SU-DHL-6 (cell line): ENCODE results near the gene GJC3.

Experiments used
- H2AFZ ChIP-seq: fragments of 200-600 bp; sonication (generic); 2 replicates; pipeline ENCODE4 v1.6.1; 2014; ENCODE audit warnings: low read depth, mild to moderate bottlenecking, moderate library complexity, mixed read lengths, antibody characterized with exemption, low read length; ENCODE audit not compliant: severe bottlenecking
- H3F3A ChIP-seq: fragments of 200-600 bp; shearing (Covaris generic); 2 replicates; pipeline ENCODE4 v1.6.0; 2016; ENCODE audit warnings: antibody characterized with exemption, mild to moderate bottlenecking; ENCODE audit not compliant: insufficient read depth
- H3K27ac ChIP-seq: fragments of 200-600 bp; sonication (generic); 2 replicates; pipeline ENCODE4 v1.5.1; 2016; ENCODE audit warnings: low read depth, mild to moderate bottlenecking, low read length, moderate library complexity, mixed read lengths
- H3K27me3 ChIP-seq: fragments of 200-600 bp; sonication (generic), shearing (Covaris generic); 2 replicates; pipeline ENCODE4 v1.6.0; 2014; ENCODE audit warnings: mild to moderate bottlenecking, low read length
- H3K36me3 ChIP-seq: fragments of 200-600 bp; sonication (generic); 2 replicates; pipeline ENCODE4 v1.6.1; 2014; ENCODE audit warnings: mild to moderate bottlenecking, low read length, mixed read lengths
- H3K4me2 ChIP-seq: fragments of 300-600, 200-600 bp; shearing (Covaris generic), sonication (generic); 2 replicates; pipeline ENCODE4 v1.6.0; 2014; ENCODE audit warnings: low read length, low read depth, mild to moderate bottlenecking; ENCODE audit not compliant: poor library complexity, severe bottlenecking
- H3K4me3 ChIP-seq: fragments of 200-600 bp; sonication (generic); 2 replicates; pipeline ENCODE4 v1.5.1; 2014; ENCODE audit warnings: antibody characterized with exemption, low read length, mild to moderate bottlenecking, mixed read lengths; ENCODE audit not compliant: insufficient read depth, poor library complexity, severe bottlenecking
- H3K79me2 ChIP-seq: fragments of 200-600 bp; sonication (generic); 2 replicates; pipeline ENCODE4 v1.6.1; 2014; ENCODE audit warnings: mild to moderate bottlenecking, low read length, moderate library complexity; ENCODE audit not compliant: insufficient read depth
- H3K9ac ChIP-seq: fragments of 200-600 bp; sonication (generic); 2 replicates; pipeline ENCODE4 v1.7.0; 2014; ENCODE audit warnings: mild to moderate bottlenecking, low read length
- H3K9me2 ChIP-seq: fragments of 200-600 bp; sonication (generic); replicated peaks from 2 replicates; pipeline ENCODE4 v1.6.1; 2014; ENCODE audit warnings: low read length; ENCODE audit not compliant: insufficient read depth
- H3K9me3 ChIP-seq: fragments of 200-600 bp; sonication (generic); 2 replicates; pipeline ENCODE4 v1.6.1; 2014; ENCODE audit warnings: low read length, mixed read lengths; ENCODE audit not compliant: insufficient read depth
- H4K20me1 ChIP-seq: fragments of 200-600 bp; sonication (generic); 2 replicates; pipeline ENCODE4 v1.6.1; 2014; ENCODE audit warnings: low read depth, mild to moderate bottlenecking, antibody characterized with exemption, low read length, moderate library complexity, mixed read lengths
- EZH2phosphoT487 ChIP-seq: fragments of 200-600 bp; sonication (generic), shearing (Covaris generic); conservative IDR thresholded peaks from 2 replicates; pipeline ENCODE4 v1.6.1; 2018; ENCODE audit warnings: mild to moderate bottlenecking, antibody characterized with exemption, low read length, moderate library complexity, mixed read lengths
- TF ChIP-seq, protein P1 (sequence below): fragments of 200-600 bp; sonication (generic); IDR thresholded peaks from one replicate; pipeline ENCODE4 v1.5.1; 2017; ENCODE audit warnings: antibody characterized with exemption, mild to moderate bottlenecking, low read length, moderate library complexity; ENCODE audit not compliant: insufficient read depth, poor library complexity, severe bottlenecking

GJC3 gene

DNA sequence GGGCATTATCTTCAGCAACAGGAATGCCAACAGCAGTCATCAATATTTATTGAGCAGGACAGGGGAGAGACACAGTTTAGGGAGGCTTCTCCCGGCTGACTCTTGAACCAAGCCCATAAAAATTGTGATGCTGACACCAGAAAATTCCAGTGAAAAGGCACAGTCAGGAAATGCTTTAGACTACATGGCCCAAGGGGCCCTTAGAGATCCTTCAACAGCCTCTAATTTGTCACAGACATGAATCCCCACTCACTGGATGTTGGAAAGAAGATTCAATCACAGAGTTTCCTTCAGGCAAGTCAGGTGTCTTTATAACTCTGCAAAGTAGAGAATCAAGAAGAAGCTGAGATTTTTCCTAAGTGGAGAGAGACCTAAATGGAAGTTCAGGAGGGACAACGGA is 1.2 kb downstream of the GJC3 start:
- H3K27me3 ChIP-seq = no peaks in the 10 kb centered on the region
- no peaks in the 10 kb centered on the region for H4K20me1 ChIP-seq
- H3K36me3 ChIP-seq = no peaks in the 10 kb centered on the region
- H3K27ac ChIP-seq = no peak overlapping the region
- H3K9me3 ChIP-seq = no peaks in the 10 kb centered on the region
- H3K9me2 ChIP-seq = no peaks in the 10 kb centered on the region
- TF ChIP-seq, protein P1, sequence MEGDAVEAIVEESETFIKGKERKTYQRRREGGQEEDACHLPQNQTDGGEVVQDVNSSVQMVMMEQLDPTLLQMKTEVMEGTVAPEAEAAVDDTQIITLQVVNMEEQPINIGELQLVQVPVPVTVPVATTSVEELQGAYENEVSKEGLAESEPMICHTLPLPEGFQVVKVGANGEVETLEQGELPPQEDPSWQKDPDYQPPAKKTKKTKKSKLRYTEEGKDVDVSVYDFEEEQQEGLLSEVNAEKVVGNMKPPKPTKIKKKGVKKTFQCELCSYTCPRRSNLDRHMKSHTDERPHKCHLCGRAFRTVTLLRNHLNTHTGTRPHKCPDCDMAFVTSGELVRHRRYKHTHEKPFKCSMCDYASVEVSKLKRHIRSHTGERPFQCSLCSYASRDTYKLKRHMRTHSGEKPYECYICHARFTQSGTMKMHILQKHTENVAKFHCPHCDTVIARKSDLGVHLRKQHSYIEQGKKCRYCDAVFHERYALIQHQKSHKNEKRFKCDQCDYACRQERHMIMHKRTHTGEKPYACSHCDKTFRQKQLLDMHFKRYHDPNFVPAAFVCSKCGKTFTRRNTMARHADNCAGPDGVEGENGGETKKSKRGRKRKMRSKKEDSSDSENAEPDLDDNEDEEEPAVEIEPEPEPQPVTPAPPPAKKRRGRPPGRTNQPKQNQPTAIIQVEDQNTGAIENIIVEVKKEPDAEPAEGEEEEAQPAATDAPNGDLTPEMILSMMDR = no peak
- no peak for TF ChIP-seq EZH2phosphoT487
- no peak overlapping the region for H2AFZ ChIP-seq
- H3K79me2 ChIP-seq = no peaks in the 10 kb centered on the region
- H3K4me3 ChIP-seq = no peak overlapping the region
- H3F3A ChIP-seq = no peaks in the 10 kb centered on the region
- H3K9ac ChIP-seq = no peak overlapping the region
- no peak overlapping the region for H3K4me2 ChIP-seq

DNA sequence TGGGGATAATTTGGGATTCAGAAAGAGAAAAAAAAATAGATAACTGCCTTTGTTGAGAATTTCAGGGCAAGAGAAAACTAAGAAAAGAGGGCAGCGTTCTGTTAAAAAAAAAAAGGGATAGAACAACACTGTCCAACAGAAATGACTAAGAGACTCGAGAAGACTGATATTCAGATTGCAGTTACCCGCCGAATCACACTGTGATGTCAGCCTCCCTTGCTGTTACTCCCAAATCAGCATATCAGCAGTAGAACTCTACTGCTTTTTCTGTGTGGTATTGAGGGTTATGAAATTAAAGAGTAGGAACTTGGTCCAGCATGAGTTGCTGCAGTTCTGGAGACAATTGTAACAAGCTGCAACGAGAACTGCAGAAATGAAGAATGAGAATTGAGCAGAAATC is 1.9 kb downstream of the GJC3 start:
- H3K36me3 ChIP-seq = no peaks in the 10 kb centered on the region
- no peak overlapping the region for H3K4me2 ChIP-seq
- TF ChIP-seq, protein P1 = no peak
- no peak for TF ChIP-seq EZH2phosphoT487
- no peaks in the 10 kb centered on the region for H3F3A ChIP-seq
- no peak overlapping the region for H2AFZ ChIP-seq
- no peaks in the 10 kb centered on the region for H4K20me1 ChIP-seq
- H3K9ac ChIP-seq = no peak overlapping the region
- H3K9me2 ChIP-seq = no peaks in the 10 kb centered on the region
- no peaks in the 10 kb centered on the region for H3K27me3 ChIP-seq
- H3K9me3 ChIP-seq = no peaks in the 10 kb centered on the region
- no peak overlapping the region for H3K4me3 ChIP-seq
- H3K27ac ChIP-seq = no peak overlapping the region
- no peaks in the 10 kb centered on the region for H3K79me2 ChIP-seq

DNA sequence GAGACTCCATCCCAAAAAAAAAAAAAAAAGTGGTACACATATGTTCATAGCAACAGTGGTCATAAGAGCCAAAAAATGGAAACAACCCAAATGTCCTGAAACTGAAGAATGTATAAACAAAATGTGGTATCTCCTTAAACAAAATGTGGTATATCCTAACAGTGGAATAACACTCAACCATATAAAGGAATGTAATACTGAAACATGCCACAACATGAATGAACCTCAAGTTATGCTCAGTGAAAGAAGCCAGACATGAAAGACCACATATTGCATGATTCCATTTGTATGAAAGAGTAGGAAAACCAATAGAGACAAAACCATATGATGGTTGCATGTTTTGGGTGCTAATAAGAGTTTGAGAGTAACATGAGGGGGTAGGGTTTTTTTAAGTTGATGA is 3.1 kb downstream of the GJC3 start:
- no peaks in the 10 kb centered on the region for H4K20me1 ChIP-seq
- H3K27me3 ChIP-seq = no peaks in the 10 kb centered on the region
- no peak overlapping the region for H3K4me3 ChIP-seq
- no peaks in the 10 kb centered on the region for H3K9me2 ChIP-seq
- H2AFZ ChIP-seq = no peak overlapping the region
- peaks cover 5% of the 10 kb centered on the region; the same call in 1 of the 2 replicates for H3F3A ChIP-seq
- H3K9ac ChIP-seq = no peak overlapping the region
- H3K36me3 ChIP-seq = no peaks in the 10 kb centered on the region
- no peaks in the 10 kb centered on the region for H3K79me2 ChIP-seq
- no peaks in the 10 kb centered on the region for H3K9me3 ChIP-seq
- H3K27ac ChIP-seq = no peak overlapping the region
- no peak overlapping the region for H3K4me2 ChIP-seq
- TF ChIP-seq, protein P1 = no peak
- no peak for TF ChIP-seq EZH2phosphoT487
